T47D (cell line): ENCODE results near the gene NPIPA8.
"Not testable (repeated sequence)": the region's sequence is repeated elsewhere in the genome, so short reads cannot be mapped to it uniquely, and the experiment has no call there.

Source experiments
- DNase-seq, 2 experiments: peaks; one replicate each; pipeline versions ENCODE4 v3.0.0 to v3.0.0-alpha.2; 2011 to 2012; ENCODE audit warnings: low read depth in 1 of 2, low spot score in 1 of 2
- in situ Hi-C: cut with HindIII; loops from 2 replicates; pipeline ENCODE4 v1.10.0; 2016; ENCODE audit warnings: low sequenced_read_pairs, low pct_unique_long_range_greater_than_20kb

Gene NPIPA8

GRCh38 chr16:18293337-18293956, 43.1 kb downstream of the NPIPA8 start:
- DNase-seq, in situ Hi-C loops: not testable (repeated sequence)

GRCh38 chr16:18290959-18291358, 45.6 kb downstream of the NPIPA8 start:
- in situ Hi-C loops, DNase-seq: not testable (repeated sequence)

- DNase-seq, in situ Hi-C loops: not testable (repeated sequence)
Measured at GRCh38 chr16:18286342-18286741, 50.2 kb downstream of the NPIPA8 start.

GRCh38 chr16:18280319-18280718, 56.2 kb downstream of the NPIPA8 start:
- DNase-seq, in situ Hi-C loops: not testable (repeated sequence)

DNA sequence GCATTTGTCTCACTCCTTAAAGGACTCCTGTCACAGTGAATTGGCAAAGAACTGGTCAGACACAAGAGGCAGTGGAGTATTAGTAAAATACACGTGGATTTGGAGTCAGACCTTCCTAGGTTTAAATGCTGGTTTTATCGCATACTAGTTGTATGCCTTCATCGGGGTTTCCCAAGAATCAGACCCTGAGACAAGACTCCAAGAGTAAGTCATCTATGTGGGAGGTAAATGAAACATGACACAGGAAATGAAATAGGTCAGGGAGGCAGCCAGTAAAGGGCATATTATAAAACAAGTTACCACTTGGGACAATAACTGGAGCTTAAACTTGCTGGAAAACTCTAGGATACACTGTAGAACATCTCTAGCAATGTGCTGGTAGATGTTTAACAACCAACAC, 59.8 kb downstream of the NPIPA8 start:
- in situ Hi-C loops, DNase-seq: not testable (repeated sequence)

GRCh38 chr16:18270171-18270570, 66.4 kb downstream of the NPIPA8 start:
- DNase-seq, in situ Hi-C loops: not testable (repeated sequence)
